ENCODE measurements around the gene KMT2B. TPM values are rescaled to one million over a fixed set of nuclear protein-coding genes. Genes with fewer than 3 reads are reported as not detected.

Gene KMT2B
- total and polyA plus RNA-seq, 9 of the 15 experiments (the other 6 are each of a cell fraction or from before 2014, with no cell fraction given) = 0.63 to 43.9 (median 8.1) TPM

DNA sequence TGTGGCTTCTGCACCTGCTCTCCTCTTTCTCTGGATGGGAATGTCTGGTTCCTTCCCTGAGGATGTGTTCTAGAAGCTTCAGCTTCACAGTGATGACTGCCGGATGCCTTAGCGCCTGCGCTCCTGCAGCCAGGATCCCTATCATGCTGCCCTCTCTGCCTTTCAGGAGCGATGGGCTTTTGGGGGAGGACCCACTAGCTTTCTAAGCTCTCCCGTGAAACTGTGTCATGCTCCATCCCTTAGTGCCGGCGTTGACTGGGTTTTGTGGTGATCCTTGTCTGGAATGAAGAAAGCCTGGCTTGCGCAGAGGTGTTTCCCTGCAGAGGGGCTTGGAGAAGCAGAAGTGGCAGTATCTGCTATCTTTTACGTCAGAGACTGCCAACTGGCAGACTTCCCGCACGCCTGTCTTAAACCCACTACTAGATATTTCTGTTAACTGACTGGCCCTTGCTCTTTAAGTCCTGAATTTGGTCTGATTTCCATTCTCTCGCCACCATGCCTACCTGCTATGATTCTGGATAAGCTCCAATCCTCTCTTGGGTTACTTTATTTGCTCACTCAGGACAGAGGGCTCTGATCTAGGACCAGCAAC is 3.8 kb upstream of the KMT2B start:
- Histone ChIP-seq H3K27me3 (ENCODE audit: control insufficient read depth in 2 of 2, insufficient read depth in 2 of 2, low read length in 2 of 2) (peaks cover 15 to 53% of the 10 kb centered on the region in 2 experiments), H3K4me2 (ENCODE audit: insufficient read depth, low read length) (no peak overlapping the region), H3K4me3 (no peak overlapping the region), H4K20me1 (replicated peaks; ENCODE audit: control insufficient read depth, insufficient read depth, low read length) (0 out of 2 replicates have a peak, but pooled peaks cover 6% of the 10 kb centered on the region), H3K4me1 (replicated peaks in 1 of 2; ENCODE audit: control insufficient read depth in 2 of 2, insufficient read depth in 2 of 2, low read length in 2 of 2) (peaks cover 10 to 44% of the 10 kb centered on the region in 2 experiments), H3K36me3 (ENCODE audit: control insufficient read depth, insufficient read depth, low read length) (no peaks in the 10 kb centered on the region), H3K79me2 (ENCODE audit: control insufficient read depth, insufficient read depth, low read length) (peaks cover 10% of the 10 kb centered on the region), H3K27ac (ENCODE audit: extremely low read depth, low read depth, low read length) (no peak overlapping the region), H3K9me1 (ENCODE audit: control insufficient read depth, insufficient read depth, low read length) (no peaks in the 10 kb centered on the region), H2AFZ (ENCODE audit: low read depth, low read length) (no peak overlapping the region), H3K9ac (ENCODE audit: insufficient read depth in 1 of 2, low read depth in 2 of 2, low read length in 2 of 2) (peak overlapping the region in 1 of 2 experiments; percentile 45; a peak in 2 of 4 replicates), H3K9me3 (replicated peaks; ENCODE audit: control insufficient read depth, insufficient read depth, low read depth, low read length) (no peaks in the 10 kb centered on the region)
- DNase-seq (ENCODE audit: extremely low read depth in 1 of 4, low spot score in 3 of 4) = no peak
- ChIA-PET POLR2A (interaction anchor here (0.9 to 1.1 kb wide), 4 partner anchors 8 to 29 kb away, joined by 3 to 5 read pairs (median 4); no protein-coding TSS in a partner anchor), CTCF (ENCODE audit: low intra/inter-chr PET ratio) (interaction anchor here (1.0 to 1.1 kb wide), 2 partner anchors 9 to 106 kb away, joined by 3 to 6 read pairs; no protein-coding TSS in a partner anchor)
- no peak for ATAC-seq
- in situ Hi-C loops (cut with MboI) = no loop called here
- no peak for FAIRE-seq
- 17% methylated on average over 12 of the region's 12 CpGs for WGBS (ENCODE audit: insufficient coverage, low coverage, missing lambda C conversion rate)
- no TSS peak for BruUV-seq (replicated peaks)
- TF ChIP-seq NRF1 (conservative IDR thresholded peaks at IDR 0.05 in 1 of 2, IDR thresholded peaks at IDR 0.05 in 1 of 2) = peak; percentile 19 to 48; a peak in 2 of 4 replicates
- no peak for TF ChIP-seq TBL1XR1 (IDR thresholded peaks at IDR 0.05; ENCODE audit: low read length in 2 of 2)
- intact Hi-C loops (cut with micrococcal nuclease) = no loop called here

DNA sequence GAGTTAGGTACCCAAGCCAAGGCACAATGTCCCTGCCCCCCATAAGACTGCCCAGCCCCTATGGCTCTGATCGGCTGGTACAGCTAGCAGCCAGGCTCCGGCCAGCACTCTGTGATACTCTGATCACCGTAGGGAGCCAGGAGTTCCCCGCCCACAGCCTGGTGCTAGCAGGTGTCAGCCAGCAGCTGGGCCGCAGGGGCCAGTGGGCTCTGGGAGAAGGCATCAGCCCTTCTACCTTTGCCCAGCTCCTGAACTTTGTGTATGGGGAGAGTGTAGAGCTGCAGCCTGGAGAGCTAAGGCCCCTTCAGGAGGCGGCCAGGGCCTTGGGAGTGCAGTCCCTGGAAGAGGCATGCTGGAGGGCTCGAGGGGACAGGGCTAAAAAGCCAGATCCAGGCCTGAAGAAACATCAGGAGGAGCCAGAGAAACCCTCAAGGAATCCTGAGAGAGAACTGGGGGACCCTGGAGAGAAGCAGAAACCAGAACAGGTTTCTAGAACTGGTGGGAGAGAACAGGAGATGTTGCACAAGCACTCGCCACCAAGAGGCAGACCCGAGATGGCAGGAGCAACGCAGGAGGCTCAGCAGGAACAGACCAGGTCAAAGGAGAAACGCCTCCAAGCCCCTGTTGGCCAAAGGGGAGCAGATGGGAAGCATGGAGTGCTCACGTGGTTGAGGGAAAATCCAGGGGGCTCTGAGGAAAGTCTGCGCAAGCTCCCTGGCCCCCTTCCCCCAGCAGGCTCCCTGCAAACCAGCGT is 3.0 kb upstream of the KMT2B start:
- FAIRE-seq = no peak
- WGBS (ENCODE audit: insufficient coverage, low coverage, missing lambda C conversion rate) = 44% methylated on average over 13 of the region's 14 CpGs
- 0 out of 2 replicates have a peak, but pooled peaks cover 11% of the 10 kb centered on the region for H4K20me1 ChIP-seq (replicated peaks; ENCODE audit: control insufficient read depth, insufficient read depth, low read length)
- H3K36me3 ChIP-seq (ENCODE audit: control insufficient read depth, insufficient read depth, low read length) = peaks cover 5% of the 10 kb centered on the region; the same call in 1 of the 3 replicates
- ChIA-PET POLR2A (interaction anchor here (0.9 to 1.1 kb wide), 3 partner anchors 9 to 26 kb away, joined by 3 to 5 read pairs (median 4); no protein-coding TSS in a partner anchor), CTCF (ENCODE audit: low intra/inter-chr PET ratio) (interaction anchor here (1.1 kb wide), 1 partner anchor 105 kb away, joined by 6 read pairs; no protein-coding TSS in a partner anchor)
- no peaks in the 10 kb centered on the region for H3K9me3 ChIP-seq (replicated peaks; ENCODE audit: control insufficient read depth, insufficient read depth, low read depth, low read length)
- intact Hi-C loops (cut with micrococcal nuclease) = no loop called here
- H3K9me1 ChIP-seq (ENCODE audit: control insufficient read depth, insufficient read depth, low read length) = no peaks in the 10 kb centered on the region
- no peak overlapping the region for H3K4me2 ChIP-seq (ENCODE audit: insufficient read depth, low read length)
- peaks cover 15 to 45% of the 10 kb centered on the region in 2 experiments for H3K27me3 ChIP-seq (ENCODE audit: control insufficient read depth in 2 of 2, insufficient read depth in 2 of 2, low read length in 2 of 2)
- peaks cover 14 to 52% of the 10 kb centered on the region in 2 experiments for H3K4me1 ChIP-seq (replicated peaks in 1 of 2; ENCODE audit: control insufficient read depth in 2 of 2, insufficient read depth in 2 of 2, low read length in 2 of 2)
- peak overlapping the region in 1 of 2 experiments; percentile 45; a peak in 2 of 4 replicates for H3K9ac ChIP-seq (ENCODE audit: insufficient read depth in 1 of 2, low read depth in 2 of 2, low read length in 2 of 2)
- no peak overlapping the region for H3K27ac ChIP-seq (ENCODE audit: extremely low read depth, low read depth, low read length)
- BruUV-seq (replicated peaks) = no TSS peak
- no peak for ATAC-seq
- peaks cover 18% of the 10 kb centered on the region for H3K79me2 ChIP-seq (ENCODE audit: control insufficient read depth, insufficient read depth, low read length)
- no peak overlapping the region for H2AFZ ChIP-seq (ENCODE audit: low read depth, low read length)
- no peak for DNase-seq (ENCODE audit: extremely low read depth in 1 of 4, low spot score in 3 of 4)
- H3K4me3 ChIP-seq = no peak overlapping the region
- in situ Hi-C loops (cut with MboI) = no loop called here
- no peak for TF ChIP-seq CTBP1 (IDR thresholded peaks at IDR 0.05; ENCODE audit: borderline replicate concordance)
- no peak for TF ChIP-seq RHOXF2B (CRISPR knock-in tag; conservative IDR thresholded peaks at IDR 0.05)
- no peak for TF ChIP-seq E4F1 (CRISPR knock-in tag; IDR thresholded peaks at IDR 0.05; ENCODE audit: borderline replicate concordance)
- TF ChIP-seq SRSF9 (IDR thresholded peaks at IDR 0.05; ENCODE audit: borderline replicate concordance, low read depth, low read length) = no peak
- TF ChIP-seq RFX5 (IDR thresholded peaks at IDR 0.05; ENCODE audit: low read depth, low read length) = no peak
- TF ChIP-seq RBBP5 (IDR thresholded peaks at IDR 0.05; ENCODE audit: borderline replicate concordance, insufficient read depth, low read length, poor library complexity, severe bottlenecking) = no peak
- TF ChIP-seq ETS2 (tag; IDR thresholded peaks at IDR 0.05; ENCODE audit: borderline replicate concordance, poor library complexity, severe bottlenecking) = no peak
- no peak for TF ChIP-seq BRD9 (IDR thresholded peaks at IDR 0.05; ENCODE audit: low read depth, partially characterized antibody)

Data from K562 (cell line).